ENCODE measurements around the gene PRTN3.
"Not testable (repeated sequence)": the region's sequence is repeated elsewhere in the genome, so short reads cannot be mapped to it uniquely, and the experiment has no call there.

Gene PRTN3

GRCh38 chr19:815775-816499 is 24.9 kb upstream of the PRTN3 start:
- DNase-seq (ENCODE audit: low spot score) (no peak), FAIRE-seq (no peak)

- FAIRE-seq = no peak
- no peak for DNase-seq (ENCODE audit: low spot score)
Observed at GRCh38 chr19:816500-816857, 24.3 kb upstream of the PRTN3 start.

- not testable (repeated sequence) for FAIRE-seq; DNase-seq (ENCODE audit: low spot score)
Observed at GRCh38 chr19:820212-820611, 20.6 kb upstream of the PRTN3 start.

- no peak for DNase-seq (ENCODE audit: low spot score)
Observed at GRCh38 chr19:821231-821824, 19.5 kb upstream of the PRTN3 start.

GRCh38 chr19:821825-822503 is 18.8 kb upstream of the PRTN3 start, which contains the start of gene PLPPR3:
TSS of gene PLPPR3 (minus strand) at chr19:821955. CDS start at chr19:821559, 396 bp downstream.
- FAIRE-seq (no peak), DNase-seq (ENCODE audit: low spot score) (no peak)

More at GRCh38 chr19:821231-821824, 19.5 kb upstream of the PRTN3 start:
- no peak for FAIRE-seq

GRCh38 chr19:823565-824121 is 17.2 kb upstream of the PRTN3 start:
- FAIRE-seq = no peak
- DNase-seq (ENCODE audit: low spot score) = peak; percentile 24

- DNase-seq (ENCODE audit: low spot score) (no peak), FAIRE-seq (no peak)
Observed at GRCh38 chr19:824885-825284, 15.9 kb upstream of the PRTN3 start.

GRCh38 chr19:825897-826644 is 14.7 kb upstream of the PRTN3 start:
- FAIRE-seq (no peak), DNase-seq (ENCODE audit: low spot score) (no peak)

GRCh38 chr19:827314-827709 is 13.5 kb upstream of the PRTN3 start:
- DNase-seq (ENCODE audit: low spot score) (no peak), FAIRE-seq (no peak)

- FAIRE-seq (no peak), DNase-seq (ENCODE audit: low spot score) (no peak)
Observed at GRCh38 chr19:827710-828321, 13.0 kb upstream of the PRTN3 start, which contains the start of gene AZU1. TSS of gene AZU1 (plus strand) at chr19:827837. CDS start at chr19:827847, 10 bp downstream.

GRCh38 chr19:829129-829758 is 11.6 kb upstream of the PRTN3 start:
- no peak for FAIRE-seq
- DNase-seq (ENCODE audit: low spot score) = no peak

GRCh38 chr19:831407-832369 is 9.1 kb upstream of the PRTN3 start:
- FAIRE-seq (no peak), DNase-seq (ENCODE audit: low spot score) (no peak)

- DNase-seq (ENCODE audit: low spot score) = no peak
- no peak for FAIRE-seq
Observed at GRCh38 chr19:834216-834615, 6.6 kb upstream of the PRTN3 start.

- FAIRE-seq (no peak), DNase-seq (ENCODE audit: low spot score) (no peak)
Observed at GRCh38 chr19:835210-835810, 5.5 kb upstream of the PRTN3 start.

- not testable (repeated sequence) for FAIRE-seq; DNase-seq (ENCODE audit: low spot score)
Observed at GRCh38 chr19:842802-843179, 2.0 kb downstream of the PRTN3 start.

GRCh38 chr19:843180-843835 is 2.5 kb downstream of the PRTN3 start:
- FAIRE-seq = no peak

GRCh38 chr19:843836-844545 is 3.2 kb downstream of the PRTN3 start:
- DNase-seq (ENCODE audit: low spot score) = no peak
- no peak for FAIRE-seq

More at GRCh38 chr19:843180-843835, 2.5 kb downstream of the PRTN3 start:
- no peak for DNase-seq (ENCODE audit: low spot score)

GRCh38 chr19:844546-844971 is 3.8 kb downstream of the PRTN3 start:
- DNase-seq (ENCODE audit: low spot score) = no peak
- no peak for FAIRE-seq
